ENCODE data around the gene KIDINS220.

KIDINS220 gene

GRCh38 chr2:8722986-8723385, 114.4 kb downstream of the KIDINS220 start:
- no peaks in the 10 kb centered on the region for H3K4me1 ChIP-seq (ENCODE audit: control insufficient read depth, insufficient read depth, low read length, poor library complexity, severe bottlenecking)
- H3K36me3 ChIP-seq (ENCODE audit: control insufficient read depth, insufficient read depth, low read length): peaks cover 4% of the 10 kb centered on the region
- no peak overlapping the region for H3K4me3 ChIP-seq (ENCODE audit: extremely low read depth, insufficient read depth, low read length, poor library complexity, severe bottlenecking)
- WGBS, 2 experiments (ENCODE audit: insufficient coverage in 2 of 2): 90 to 96% methylated on average over 5 of the region's 10 CpGs
- no peaks in the 10 kb centered on the region for H3K9me3 ChIP-seq (ENCODE audit: control insufficient read depth, low read length)
- no peak overlapping the region for H3K27ac ChIP-seq (ENCODE audit: low read depth, low read length, severe bottlenecking)

- Histone ChIP-seq H3K4me1 (ENCODE audit: control insufficient read depth, insufficient read depth, low read length, poor library complexity, severe bottlenecking) (no peaks in the 10 kb centered on the region), H3K36me3 (ENCODE audit: control insufficient read depth, insufficient read depth, low read length) (no peaks in the 10 kb centered on the region), H3K4me3 (ENCODE audit: extremely low read depth, insufficient read depth, low read length, poor library complexity, severe bottlenecking) (no peak overlapping the region), H3K27ac (ENCODE audit: low read depth, low read length, severe bottlenecking) (no peak overlapping the region), H3K9me3 (ENCODE audit: control insufficient read depth, low read length) (no peaks in the 10 kb centered on the region)
- 95 to 100% methylated on average over 3 of the region's 3 CpGs for WGBS, 2 experiments (ENCODE audit: insufficient coverage in 2 of 2)
Observed at GRCh38 chr2:8721410-8721809, 116.0 kb downstream of the KIDINS220 start.

- WGBS, 2 experiments (ENCODE audit: insufficient coverage in 2 of 2): no CpG with 5 or more reads among the region's 3 CpGs
- Histone ChIP-seq H3K27ac (ENCODE audit: low read depth, low read length, severe bottlenecking) (no peak overlapping the region), H3K4me1 (ENCODE audit: control insufficient read depth, insufficient read depth, low read length, poor library complexity, severe bottlenecking) (no peaks in the 10 kb centered on the region), H3K9me3 (ENCODE audit: control insufficient read depth, low read length) (peaks cover 3% of the 10 kb centered on the region), H3K4me3 (ENCODE audit: extremely low read depth, insufficient read depth, low read length, poor library complexity, severe bottlenecking) (no peak overlapping the region), H3K36me3 (ENCODE audit: control insufficient read depth, insufficient read depth, low read length) (no peaks in the 10 kb centered on the region)
Observed at GRCh38 chr2:8720741-8721140, 116.7 kb downstream of the KIDINS220 start.

- Histone ChIP-seq H3K4me1 (ENCODE audit: control insufficient read depth, insufficient read depth, low read length, poor library complexity, severe bottlenecking) (no peaks in the 10 kb centered on the region), H3K9me3 (ENCODE audit: control insufficient read depth, low read length) (peaks cover 3% of the 10 kb centered on the region), H3K27ac (ENCODE audit: low read depth, low read length, severe bottlenecking) (no peak overlapping the region), H3K36me3 (ENCODE audit: control insufficient read depth, insufficient read depth, low read length) (no peaks in the 10 kb centered on the region), H3K4me3 (ENCODE audit: extremely low read depth, insufficient read depth, low read length, poor library complexity, severe bottlenecking) (no peak overlapping the region)
- WGBS, 2 experiments (ENCODE audit: insufficient coverage in 2 of 2): 97 to 100% methylated on average over 1 to 2 of the region's 3 CpGs
Observed at GRCh38 chr2:8719528-8719927, 117.9 kb downstream of the KIDINS220 start.

- H3K4me1 ChIP-seq (ENCODE audit: control insufficient read depth, insufficient read depth, low read length, poor library complexity, severe bottlenecking): peaks cover 12% of the 10 kb centered on the region
- H3K4me3 ChIP-seq (ENCODE audit: extremely low read depth, insufficient read depth, low read length, poor library complexity, severe bottlenecking): no peak overlapping the region
- no peak overlapping the region for H3K27ac ChIP-seq (ENCODE audit: low read depth, low read length, severe bottlenecking)
- 93 to 100% methylated on average over 2 to 3 of the region's 5 CpGs for WGBS, 2 experiments (ENCODE audit: insufficient coverage in 2 of 2)
- H3K9me3 ChIP-seq (ENCODE audit: control insufficient read depth, low read length): peaks cover 7% of the 10 kb centered on the region
- H3K36me3 ChIP-seq (ENCODE audit: control insufficient read depth, insufficient read depth, low read length): no peaks in the 10 kb centered on the region
Observed at GRCh38 chr2:8714971-8715370, 122.4 kb downstream of the KIDINS220 start.

GRCh38 chr2:8714283-8714682, 123.1 kb downstream of the KIDINS220 start:
- Histone ChIP-seq H3K27ac (ENCODE audit: low read depth, low read length, severe bottlenecking) (no peak overlapping the region), H3K9me3 (ENCODE audit: control insufficient read depth, low read length) (peaks cover 14% of the 10 kb centered on the region), H3K4me3 (ENCODE audit: extremely low read depth, insufficient read depth, low read length, poor library complexity, severe bottlenecking) (no peak overlapping the region), H3K36me3 (ENCODE audit: control insufficient read depth, insufficient read depth, low read length) (no peaks in the 10 kb centered on the region), H3K4me1 (ENCODE audit: control insufficient read depth, insufficient read depth, low read length, poor library complexity, severe bottlenecking) (peaks cover 12% of the 10 kb centered on the region)
- 91 to 93% methylated on average over 7 of the region's 7 CpGs for WGBS, 2 experiments (ENCODE audit: insufficient coverage in 2 of 2)

- H3K4me3 ChIP-seq (ENCODE audit: extremely low read depth, insufficient read depth, low read length, poor library complexity, severe bottlenecking): no peak overlapping the region
- H3K27ac ChIP-seq (ENCODE audit: low read depth, low read length, severe bottlenecking): no peak overlapping the region
- 80 to 85% methylated on average over 1 to 2 of the region's 3 CpGs for WGBS, 2 experiments (ENCODE audit: insufficient coverage in 2 of 2)
Observed at GRCh38 chr2:8710951-8711350, 126.5 kb downstream of the KIDINS220 start.

GRCh38 chr2:8709611-8710010, 127.8 kb downstream of the KIDINS220 start:
- Histone ChIP-seq H3K9me3 (ENCODE audit: control insufficient read depth, low read length) (peaks cover 25% of the 10 kb centered on the region), H3K4me1 (ENCODE audit: control insufficient read depth, insufficient read depth, low read length, poor library complexity, severe bottlenecking) (peaks cover 19% of the 10 kb centered on the region), H3K27ac (ENCODE audit: low read depth, low read length, severe bottlenecking) (no peak overlapping the region), H3K4me3 (ENCODE audit: extremely low read depth, insufficient read depth, low read length, poor library complexity, severe bottlenecking) (no peak overlapping the region), H3K36me3 (ENCODE audit: control insufficient read depth, insufficient read depth, low read length) (no peaks in the 10 kb centered on the region)
- WGBS, 2 experiments (ENCODE audit: insufficient coverage in 2 of 2): 90 to 91% methylated on average over 14 of the region's 14 CpGs

More at GRCh38 chr2:8710951-8711350, 126.5 kb downstream of the KIDINS220 start:
- Histone ChIP-seq H3K9me3 (ENCODE audit: control insufficient read depth, low read length) (peaks cover 25% of the 10 kb centered on the region), H3K4me1 (ENCODE audit: control insufficient read depth, insufficient read depth, low read length, poor library complexity, severe bottlenecking) (peaks cover 15% of the 10 kb centered on the region), H3K36me3 (ENCODE audit: control insufficient read depth, insufficient read depth, low read length) (no peaks in the 10 kb centered on the region)

GRCh38 chr2:8704906-8705305, 132.5 kb downstream of the KIDINS220 start:
- peaks cover 8% of the 10 kb centered on the region for H3K4me1 ChIP-seq (ENCODE audit: control insufficient read depth, insufficient read depth, low read length, poor library complexity, severe bottlenecking)
- no peak overlapping the region for H3K27ac ChIP-seq (ENCODE audit: low read depth, low read length, severe bottlenecking)
- H3K4me3 ChIP-seq (ENCODE audit: extremely low read depth, insufficient read depth, low read length, poor library complexity, severe bottlenecking): no peak overlapping the region
- H3K36me3 ChIP-seq (ENCODE audit: control insufficient read depth, insufficient read depth, low read length): peaks cover 8% of the 10 kb centered on the region
- H3K9me3 ChIP-seq (ENCODE audit: control insufficient read depth, low read length): peaks cover 24% of the 10 kb centered on the region
- no CpG with 5 or more reads among the region's 3 CpGs for WGBS, 2 experiments (ENCODE audit: insufficient coverage in 2 of 2)

GRCh38 chr2:8701681-8702379, 135.6 kb downstream of the KIDINS220 start:
- H3K27ac ChIP-seq (ENCODE audit: low read depth, low read length, severe bottlenecking): no peak overlapping the region
- peaks cover 8% of the 10 kb centered on the region for H3K36me3 ChIP-seq (ENCODE audit: control insufficient read depth, insufficient read depth, low read length)
- H3K9me3 ChIP-seq (ENCODE audit: control insufficient read depth, low read length): peaks cover 6% of the 10 kb centered on the region
- H3K4me3 ChIP-seq (ENCODE audit: extremely low read depth, insufficient read depth, low read length, poor library complexity, severe bottlenecking): no peak overlapping the region
- H3K4me1 ChIP-seq (ENCODE audit: control insufficient read depth, insufficient read depth, low read length, poor library complexity, severe bottlenecking): peaks cover 8% of the 10 kb centered on the region
- 96 to 97% methylated on average over 12 of the region's 16 CpGs for WGBS, 2 experiments (ENCODE audit: insufficient coverage in 2 of 2)

GRCh38 chr2:8699839-8700238, 137.6 kb downstream of the KIDINS220 start:
- 95 to 99% methylated on average over 6 of the region's 7 CpGs for WGBS, 2 experiments (ENCODE audit: insufficient coverage in 2 of 2)
- peaks cover 6% of the 10 kb centered on the region for H3K4me1 ChIP-seq (ENCODE audit: control insufficient read depth, insufficient read depth, low read length, poor library complexity, severe bottlenecking)
- H3K27ac ChIP-seq (ENCODE audit: low read depth, low read length, severe bottlenecking): no peak overlapping the region

More at GRCh38 chr2:8699839-8700238, 137.6 kb downstream of the KIDINS220 start:
- H3K4me3 ChIP-seq (ENCODE audit: extremely low read depth, insufficient read depth, low read length, poor library complexity, severe bottlenecking): no peak overlapping the region
- peaks cover 8% of the 10 kb centered on the region for H3K36me3 ChIP-seq (ENCODE audit: control insufficient read depth, insufficient read depth, low read length)
- H3K9me3 ChIP-seq (ENCODE audit: control insufficient read depth, low read length): peaks cover 4% of the 10 kb centered on the region
